HT-29 (cell line): ENCODE measurements around the gene IZUMO1. TPM values are rescaled to one million over a fixed set of nuclear protein-coding genes. Genes with fewer than 3 reads are reported as not detected.
"Not testable (repeated sequence)": the region's sequence is repeated elsewhere in the genome, so short reads cannot be mapped to it uniquely, and the experiment has no call there.

Experiments
- DNase-seq: peaks from one replicate; pipeline ENCODE4 v3.0.0-alpha.2; 2015; ENCODE audit warnings: low spot score
- small RNA-seq: library from RNA; depleted of rRNA; stranded (forward); fragments of <200 nt; gene quantifications from one replicate; pipeline ENCODE3, GENCODE V24; 2014
- total RNA-seq: library from RNA; depleted of rRNA; stranded (reverse); fragments of >200 nt; shearing (Covaris generic); gene quantifications from 2 replicates; pipeline ENCODE4 v1.2.3, GENCODE V29; 2014; rRNA removed

The IZUMO1 gene
- total RNA-seq, 1 experiment from 2014 or later: 0.58 TPM

DNA sequence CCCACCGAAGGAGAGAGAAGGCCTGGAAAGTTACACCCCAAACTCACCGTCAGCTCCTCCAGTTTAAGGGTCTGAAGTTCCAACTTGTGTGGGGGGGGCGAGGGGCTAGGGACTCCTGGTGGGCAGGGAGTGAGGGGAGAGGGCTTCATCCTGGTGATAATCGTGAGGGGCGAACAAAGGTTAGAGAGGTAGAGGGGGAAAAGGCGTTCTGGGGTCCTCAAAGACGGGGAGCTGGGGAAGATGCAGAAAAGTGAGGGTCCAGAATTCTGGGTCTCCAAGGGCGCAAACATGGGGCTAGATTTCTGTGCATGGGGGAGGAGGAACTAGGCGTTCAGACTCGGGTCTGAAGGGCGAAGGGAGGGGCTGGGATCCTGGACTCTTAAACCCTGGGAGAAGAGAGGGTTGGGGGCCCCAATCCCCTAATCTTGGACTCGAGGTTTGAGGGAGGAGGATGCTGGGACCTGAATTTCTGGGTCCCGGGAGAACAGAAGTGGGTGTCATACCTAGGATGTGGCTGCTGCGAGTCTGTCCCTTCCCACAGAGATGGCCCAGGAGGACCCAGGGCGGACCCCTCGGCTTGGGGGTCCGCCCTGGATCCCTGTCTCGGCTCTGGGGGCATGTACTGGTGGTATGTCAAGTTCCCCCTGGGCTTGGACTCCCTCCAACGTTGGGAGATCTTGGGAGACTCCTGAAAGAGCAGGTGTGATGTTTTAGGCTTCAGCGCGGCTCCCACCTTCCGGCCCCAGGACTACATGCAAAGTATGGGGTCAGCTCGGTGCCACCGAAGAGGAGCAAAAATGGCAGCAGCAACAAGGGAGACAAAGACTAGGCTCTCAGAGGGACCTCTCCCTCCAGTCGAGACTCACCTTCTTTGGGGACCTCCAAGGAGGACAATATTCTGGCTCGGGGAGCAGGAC is 31.7 kb downstream of the IZUMO1 start:
- DNase-seq: no peak

DNA sequence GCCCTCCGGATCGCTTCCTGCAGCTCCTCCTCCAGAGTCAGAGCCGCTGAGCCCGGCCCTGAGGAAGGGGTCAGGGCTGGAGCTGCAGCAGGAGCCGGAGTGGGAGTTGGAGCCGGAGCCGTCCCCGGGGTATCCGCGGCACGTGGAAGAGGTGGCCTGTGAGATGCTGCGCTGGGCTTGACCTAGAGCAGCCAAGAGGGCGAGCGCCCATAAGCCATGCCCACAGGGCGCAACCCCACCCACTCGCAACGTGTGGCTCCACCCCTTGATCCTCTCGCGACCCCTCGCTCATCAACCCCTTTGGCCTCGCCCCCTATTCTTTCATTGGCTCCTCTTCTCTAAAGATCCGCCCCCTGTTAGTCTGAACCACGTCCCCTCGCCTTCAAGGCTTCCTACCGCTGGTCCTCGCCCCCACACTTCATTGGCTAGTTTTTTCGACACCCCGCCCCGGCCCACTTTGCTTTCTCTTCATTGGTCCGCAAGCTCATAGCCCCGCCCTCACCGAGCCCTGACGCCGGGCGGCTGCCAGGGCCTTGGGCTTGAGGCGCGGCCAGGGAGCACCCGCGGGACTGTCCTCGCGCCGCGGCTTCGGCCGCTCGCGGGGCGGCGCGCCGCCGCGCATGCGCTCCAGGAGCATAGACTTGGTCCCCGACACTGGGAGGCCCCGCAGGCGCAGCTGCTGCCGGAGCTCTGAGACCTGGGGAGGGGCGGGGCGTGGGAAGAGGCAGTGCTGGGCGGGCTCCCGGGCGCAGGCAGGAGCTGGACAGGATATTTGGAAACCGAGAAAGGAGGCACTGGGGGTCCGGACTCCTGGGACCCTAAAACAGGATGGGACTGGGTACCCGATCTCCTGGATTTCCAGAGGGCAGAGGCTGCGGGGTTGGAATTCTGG is 32.6 kb downstream of the IZUMO1 start:
- DNase-seq: peak; percentile 100

- peak; percentile 48 for DNase-seq
Observed at GRCh38 chr19:48713041-48713863, 33.5 kb downstream of the IZUMO1 start.

DNA sequence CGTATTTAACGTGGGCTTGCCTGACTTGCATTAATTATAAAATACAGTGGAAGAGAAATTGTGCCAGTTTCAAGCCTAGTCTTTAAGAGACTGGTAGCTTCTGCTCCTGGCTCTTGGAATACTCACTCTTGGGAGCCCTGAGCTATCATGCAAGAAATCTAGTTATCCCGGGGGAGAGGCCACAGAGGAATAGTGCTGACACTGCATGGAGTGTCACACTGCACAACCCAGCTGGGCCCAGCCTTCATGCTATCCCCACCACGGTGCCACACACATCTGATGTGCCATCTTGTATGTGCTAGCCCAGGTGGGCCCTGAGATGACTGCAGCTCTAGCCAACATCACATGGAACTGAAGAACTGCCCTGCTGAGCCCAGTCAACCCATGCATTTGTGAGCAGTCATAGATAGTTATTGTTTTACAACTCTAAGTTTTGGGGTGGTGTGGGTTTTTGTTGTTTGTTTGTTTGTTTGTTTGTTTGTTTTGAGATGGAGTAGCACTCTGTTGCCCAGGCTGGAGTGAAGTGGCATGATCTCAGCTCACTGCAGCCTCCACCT is 35.5 kb downstream of the IZUMO1 start:
- DNase-seq: no peak

DNA sequence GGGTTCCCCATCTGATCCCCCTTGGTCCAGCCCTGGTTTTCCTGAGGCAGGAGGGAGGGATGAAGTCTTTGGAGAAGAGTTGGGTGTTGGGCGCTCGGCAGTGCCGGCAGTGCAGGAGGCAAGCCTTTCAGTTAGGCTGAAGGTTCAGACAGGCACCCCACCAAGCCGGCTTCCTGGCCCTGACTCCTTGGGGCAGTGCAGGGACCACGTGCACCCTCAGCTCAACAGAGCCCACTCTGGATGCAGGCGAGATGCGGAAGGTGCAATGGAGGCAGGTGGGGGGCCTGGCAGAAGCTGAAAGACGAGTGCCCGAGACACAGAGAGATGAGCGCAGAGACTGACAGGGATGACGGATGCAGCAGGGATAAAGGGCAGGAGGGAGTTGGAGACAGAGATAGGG is 38.2 kb downstream of the IZUMO1 start:
- no peak for DNase-seq

DNA sequence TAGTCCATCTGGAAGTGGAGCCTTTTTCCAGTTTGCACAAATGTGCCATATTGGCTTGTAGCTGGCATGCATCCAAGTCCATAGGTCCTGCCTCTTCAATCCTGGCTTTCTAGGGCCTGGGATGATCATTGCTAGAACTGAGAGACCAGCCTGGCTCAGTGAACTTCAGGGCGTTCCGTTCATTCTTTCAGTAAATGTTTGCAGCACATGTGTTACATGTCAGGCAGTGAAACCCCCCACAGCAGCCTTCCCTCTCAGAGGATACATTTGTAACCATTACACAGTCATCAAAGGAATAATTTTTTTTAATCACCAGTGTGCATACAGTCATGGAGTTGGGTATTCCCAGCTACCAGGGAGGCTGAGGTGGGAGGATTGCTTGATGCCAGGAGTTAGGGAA is 41.3 kb downstream of the IZUMO1 start:
- DNase-seq: no peak

- no peak for DNase-seq
Observed at GRCh38 chr19:48703316-48703715, 43.4 kb downstream of the IZUMO1 start.

- no peak for DNase-seq
Observed at GRCh38 chr19:48702701-48703100, 44.0 kb downstream of the IZUMO1 start.

DNA sequence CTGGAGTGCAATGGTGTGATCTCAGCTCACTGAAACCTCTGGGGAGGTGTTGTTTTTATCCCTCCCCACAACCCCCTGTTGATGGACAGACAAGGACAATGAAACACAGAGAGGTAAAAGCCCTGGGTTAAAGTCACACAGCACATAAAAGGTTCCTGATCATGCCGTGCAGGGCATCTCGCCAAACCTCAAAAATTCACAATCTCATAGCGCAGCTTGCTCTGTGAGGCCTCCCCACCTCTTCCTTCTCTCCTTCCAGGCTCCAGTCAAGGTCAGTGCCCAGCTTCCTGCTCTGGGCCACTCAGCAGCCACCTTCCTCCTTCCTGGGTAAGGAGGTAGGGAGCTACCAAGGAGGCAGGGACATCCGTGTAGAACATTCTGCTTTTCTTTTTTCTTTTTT is 48.7 kb downstream of the IZUMO1 start:
- DNase-seq: peak; percentile 90

DNA sequence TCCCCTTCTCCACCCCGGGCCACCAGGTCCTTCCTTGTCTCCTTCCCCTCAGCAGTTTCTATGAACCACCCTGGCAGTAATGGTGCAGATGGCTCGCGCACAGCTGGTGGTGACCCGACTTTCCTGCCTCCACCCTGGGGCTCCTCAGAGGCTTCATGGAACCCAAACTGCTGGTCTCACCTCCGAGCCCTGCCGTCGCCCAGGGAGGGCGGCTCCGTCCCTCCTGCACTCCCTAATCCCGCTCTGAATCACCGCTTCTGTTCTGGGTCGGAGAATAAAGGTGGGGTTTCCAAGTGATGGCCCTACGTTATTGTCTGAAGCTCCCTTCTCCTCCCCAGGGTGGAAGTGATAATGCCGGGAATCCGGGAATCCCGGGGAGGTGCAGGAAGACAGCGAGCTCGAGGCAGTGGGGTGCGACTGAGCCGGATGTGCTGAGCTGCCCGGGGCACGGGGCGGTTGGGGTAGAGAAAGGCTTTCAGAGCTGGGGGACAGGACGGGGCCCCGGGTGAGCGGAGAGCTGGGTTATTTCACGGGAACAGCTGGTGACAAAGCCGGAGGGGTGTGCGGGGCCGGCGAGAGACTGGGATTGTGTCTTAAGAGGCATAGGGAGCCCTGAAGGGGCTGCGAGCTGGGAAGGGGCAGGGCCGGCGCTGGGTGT is 50.2 kb downstream of the IZUMO1 start:
- peak; percentile 68 for DNase-seq

DNA sequence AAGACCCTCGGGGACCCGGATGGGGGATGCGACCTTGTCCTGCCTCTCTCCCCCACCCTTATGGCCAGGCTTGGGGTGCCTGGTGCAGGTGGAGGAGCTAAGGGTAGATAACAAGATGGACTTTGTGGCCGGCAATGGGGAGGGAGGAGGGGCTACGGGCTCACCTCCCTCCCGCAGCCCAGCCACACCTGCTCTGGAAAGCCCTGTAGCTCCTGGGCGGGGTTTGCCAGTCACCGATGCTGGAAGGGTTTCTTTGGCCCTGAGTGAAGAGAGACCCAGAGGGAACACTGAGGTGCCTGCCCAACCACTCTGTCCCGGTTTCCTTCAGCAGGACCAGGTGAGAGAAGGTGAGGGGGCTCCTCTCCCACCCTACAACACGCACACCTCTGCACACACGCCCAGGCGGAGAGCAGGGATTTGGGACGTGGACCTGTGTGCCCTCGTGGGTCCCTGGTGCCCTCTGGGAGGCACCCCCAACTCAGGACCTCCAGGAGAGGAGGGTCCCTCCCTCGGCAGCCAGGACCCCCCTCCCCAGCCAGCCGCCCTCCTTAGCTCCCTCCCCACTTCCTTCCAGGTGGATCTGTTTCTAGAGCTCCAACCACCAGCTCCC is 50.9 kb downstream of the IZUMO1 start, which contains the start of gene FUT2:
Gene FUT2, plus strand, starts transcription at position 229 of the 610 bp plus-strand sequence. CDS start 6,986 bp downstream, outside the sequence.
- peak; percentile 89 for DNase-seq

DNA sequence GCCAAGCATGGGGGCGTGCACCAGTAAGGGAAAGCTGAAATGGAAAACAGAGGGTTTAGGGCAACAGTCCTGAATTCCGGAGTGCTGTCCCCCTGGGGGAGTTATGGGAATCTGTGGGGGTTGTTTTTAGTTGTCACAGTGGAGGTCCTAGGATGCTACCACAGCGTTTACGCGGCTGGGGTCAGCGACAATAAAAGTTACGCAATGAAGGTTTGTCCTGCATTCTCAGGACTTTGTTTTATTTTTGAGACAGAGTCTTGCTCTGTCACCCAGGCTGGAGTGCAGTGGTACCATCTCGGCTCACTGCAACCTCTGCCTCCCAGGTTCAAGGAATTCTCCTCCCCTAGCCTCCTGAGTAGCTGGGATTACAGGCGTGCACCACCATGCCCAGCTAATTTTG is 53.1 kb downstream of the IZUMO1 start:
- not testable (repeated sequence) for DNase-seq

Small RNAs within 50 kb of the gene (small RNA-seq; reads per million reads assigned to genes)
- not detected for gene RNU6-317P

Other genes starting within 250 kb of the IZUMO1 start
- 11.4 and 12.2 TPM in 2 replicates for gene LMTK3, start 235.1 kb downstream of the IZUMO1 start, total RNA-seq
- 48.6 and 55.3 TPM in 2 replicates for gene SULT2B1, start 194.7 kb downstream of the IZUMO1 start, total RNA-seq
- 2.3 and 3.4 TPM in 2 replicates for gene SPACA4, start 140.2 kb downstream of the IZUMO1 start, total RNA-seq
- gene FAM83E, start 131.8 kb downstream of the IZUMO1 start, total RNA-seq: 15.9 and 18.5 TPM in 2 replicates
- gene RPL18, start 127.7 kb downstream of the IZUMO1 start, total RNA-seq: 6,271 and 6,382 TPM in 2 replicates
- 114 and 115 TPM in 2 replicates for gene SPHK2, start 127.4 kb downstream of the IZUMO1 start, total RNA-seq
- 19.4 and 27.9 TPM in 2 replicates for gene DBP, start 109.5 kb downstream of the IZUMO1 start, total RNA-seq
- gene CA11, start 100.7 kb downstream of the IZUMO1 start, total RNA-seq: 1.4 and 4.7 TPM in 2 replicates
- gene NTN5, start 73.9 kb downstream of the IZUMO1 start, total RNA-seq: not detected in 2 replicates
- 14.3 and 21.0 TPM in 2 replicates for gene FUT2, start 50.9 kb downstream of the IZUMO1 start, total RNA-seq
- 0.73 and 0.84 TPM in 2 replicates for gene MAMSTR, start 27.2 kb downstream of the IZUMO1 start, total RNA-seq
- gene RASIP1, start 6.3 kb downstream of the IZUMO1 start, total RNA-seq: 0.34 and 0.61 TPM in 2 replicates
- gene FUT1, start 5.7 kb upstream of the IZUMO1 start, total RNA-seq: 4.6 and 6.3 TPM in 2 replicates
- not detected in 2 replicates for gene FGF21, start 8.6 kb upstream of the IZUMO1 start, total RNA-seq
- gene BCAT2, start 64.1 kb upstream of the IZUMO1 start, total RNA-seq: 62.8 and 65.7 TPM in 2 replicates
- not detected in 2 replicates for gene HSD17B14, start 89.6 kb upstream of the IZUMO1 start, total RNA-seq
- gene PLEKHA4, start 121.7 kb upstream of the IZUMO1 start, total RNA-seq: 3.9 and 5.4 TPM in 2 replicates
- gene PPP1R15A, start 125.5 kb upstream of the IZUMO1 start, total RNA-seq: 152 and 165 TPM in 2 replicates
- gene TULP2, start 151.8 kb upstream of the IZUMO1 start, total RNA-seq: not detected in 2 replicates
- 160 and 185 TPM in 2 replicates for gene NUCB1, start 153.4 kb upstream of the IZUMO1 start, total RNA-seq
- gene DHDH, start 186.8 kb upstream of the IZUMO1 start, total RNA-seq: 0.10 and 0.42 TPM in 2 replicates
- gene BAX, start 208.0 kb upstream of the IZUMO1 start, total RNA-seq: 185 and 213 TPM in 2 replicates
- gene FTL, start 218.4 kb upstream of the IZUMO1 start, total RNA-seq: 5,979 and 6,365 TPM in 2 replicates
- gene GYS1, start 246.4 kb upstream of the IZUMO1 start, total RNA-seq: 67.1 and 71.5 TPM in 2 replicates
- gene RUVBL2, start 247.0 kb upstream of the IZUMO1 start, total RNA-seq: 562 and 566 TPM in 2 replicates